Measurements from ENCODE around the gene CYP4A11.

DNA sequence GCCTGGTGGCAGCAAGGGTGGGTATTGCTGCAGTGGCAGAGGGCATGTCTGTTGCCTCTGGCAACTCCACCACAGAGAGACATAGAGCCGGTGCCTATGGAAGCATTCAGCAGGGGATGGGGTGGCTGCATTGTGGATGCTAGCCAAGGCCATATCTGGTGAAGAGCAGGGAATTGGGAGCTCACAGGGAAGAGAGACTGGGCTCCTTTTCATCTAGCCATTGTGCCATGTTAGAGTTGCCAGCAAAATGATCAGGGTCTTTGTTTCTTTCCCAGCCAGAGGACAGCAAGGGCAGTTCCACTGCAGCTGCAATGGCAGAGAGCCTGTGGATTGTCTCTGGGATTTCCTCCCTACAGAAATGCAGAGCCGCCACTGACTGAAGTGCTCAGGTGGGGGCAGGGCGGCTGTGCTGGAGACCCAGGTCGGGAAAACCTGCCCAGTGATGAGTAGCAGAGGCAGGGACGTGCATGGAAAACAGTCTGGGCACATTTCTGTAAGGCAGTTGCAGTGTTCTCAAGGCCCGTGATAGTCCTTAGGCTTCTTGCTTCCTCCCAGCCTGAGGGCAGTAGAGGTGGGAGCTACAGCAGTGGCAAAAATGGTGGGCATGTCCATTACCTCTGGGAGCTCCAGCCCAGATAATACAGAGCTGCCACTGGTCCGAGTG, 42.0 kb upstream of the CYP4A11 start:
- TF ChIP-seq POLR2A (IDR thresholded peaks at IDR 0.05) (no peak), CTCF (IDR thresholded peaks at IDR 0.05) (no peak)
